IPS-NIHi7 (cell line): ENCODE measurements around the gene CHMP4B.
A peak's percentile ranks its signal among the peaks of the same experiment; 100 is the strongest.

ENCODE experiments used
- DNase-seq: peaks from one replicate; pipeline ENCODE4 v3.0.0; 2012; ENCODE audit warnings: mixed read lengths; ENCODE audit errors: extremely low spot score

CHMP4B gene

GRCh38 chr20:33839591-33839990 lies 28.4 kb downstream of the CHMP4B start:
- DNase-seq, result no peak

DNA sequence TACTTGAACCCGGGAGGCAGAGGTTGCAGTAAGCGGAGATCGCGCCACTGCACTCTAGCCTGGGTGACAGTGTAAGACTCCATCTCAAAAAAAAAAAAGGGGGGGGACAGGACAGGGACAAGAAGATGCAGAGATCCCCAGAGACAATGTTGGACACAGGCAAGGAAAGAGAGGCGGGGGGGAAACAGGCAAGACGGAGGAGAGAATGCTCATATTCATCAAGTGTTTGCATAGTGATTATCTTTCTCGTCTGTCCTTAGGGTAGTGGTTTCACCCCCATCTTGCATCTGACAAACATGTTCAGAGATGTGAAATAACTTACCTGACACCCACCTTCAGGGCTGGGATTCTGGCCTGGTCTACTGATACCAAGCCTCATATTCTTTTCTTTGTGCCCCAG lies 29.0 kb downstream of the CHMP4B start:
- DNase-seq, result no peak

DNA sequence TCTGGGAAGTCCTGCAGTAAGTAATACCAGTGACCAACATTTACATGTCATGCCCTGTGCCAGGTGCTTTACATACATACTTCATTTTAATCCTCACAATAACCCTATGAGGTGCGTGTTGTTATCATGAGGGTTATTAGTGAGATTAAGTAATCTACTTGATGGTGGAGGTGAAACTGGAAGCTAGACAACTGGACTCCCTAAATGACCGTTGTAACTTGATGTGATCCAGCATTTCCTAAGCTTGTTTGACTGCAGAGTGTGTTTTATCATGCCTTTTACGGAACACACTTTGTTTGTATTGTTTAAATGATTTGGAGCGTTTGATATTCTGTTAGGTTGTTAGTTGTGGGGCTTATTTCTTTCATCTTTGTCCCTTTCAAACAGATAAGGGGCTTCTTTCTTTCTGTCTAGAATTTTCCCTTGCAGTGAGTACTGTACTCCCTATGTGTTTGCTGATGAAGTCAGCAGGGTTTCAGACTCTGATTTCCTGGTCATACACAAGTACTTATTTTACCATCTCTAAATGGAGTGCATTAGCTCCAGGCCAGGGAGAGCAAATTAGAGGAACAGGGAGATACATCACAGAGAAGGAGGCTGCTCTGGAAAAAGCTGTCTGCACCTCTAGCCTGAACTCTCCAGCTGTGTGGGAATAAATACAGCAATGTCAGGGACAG lies 29.7 kb downstream of the CHMP4B start:
- no peak for DNase-seq

- no peak for DNase-seq
Observed at GRCh38 chr20:33841436-33841799, 30.3 kb downstream of the CHMP4B start.

GRCh38 chr20:33842346-33842745 lies 31.2 kb downstream of the CHMP4B start:
- DNase-seq, result no peak

DNA sequence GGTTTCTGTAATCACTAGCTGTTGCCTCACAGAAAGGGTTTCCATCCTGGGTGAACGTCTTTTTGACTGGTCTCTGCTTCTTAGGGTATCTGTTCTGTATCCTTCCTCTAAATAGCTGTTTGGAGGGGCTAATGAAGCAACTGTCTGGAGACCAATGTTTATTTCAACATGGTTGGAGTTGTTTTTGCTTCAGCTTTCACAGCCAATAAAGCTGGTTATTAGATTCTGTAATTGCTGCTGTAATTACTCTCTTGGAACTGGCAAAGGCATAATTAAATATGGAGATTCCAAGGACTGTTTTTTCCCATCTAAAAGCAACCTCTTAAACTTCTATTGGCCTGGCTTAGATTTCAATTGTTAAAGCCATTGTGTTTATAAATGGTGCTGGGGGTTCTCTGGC lies 31.9 kb downstream of the CHMP4B start:
- no peak for DNase-seq

DNA sequence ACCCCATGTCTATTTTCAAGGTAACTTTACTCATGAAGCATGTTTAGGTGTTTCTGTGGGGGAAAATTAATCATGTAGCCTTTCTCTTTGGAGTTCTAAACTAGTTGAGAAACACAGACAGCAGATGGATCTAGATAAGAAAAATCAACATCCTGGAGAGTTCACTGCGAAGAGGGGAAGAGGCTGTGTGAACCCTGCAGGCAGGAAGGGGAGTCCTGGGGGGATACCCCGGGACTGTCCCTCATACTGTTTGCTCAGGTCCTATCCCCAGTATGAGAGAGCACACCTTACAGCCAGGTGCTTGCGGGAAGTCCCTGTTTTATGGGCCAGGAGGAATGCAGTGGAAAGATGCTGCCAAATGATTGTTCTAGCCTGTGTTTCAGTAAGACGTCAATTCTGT lies 32.7 kb downstream of the CHMP4B start:
- no peak for DNase-seq

- no peak for DNase-seq
Observed at GRCh38 chr20:33846291-33846935, 35.3 kb downstream of the CHMP4B start.

DNA sequence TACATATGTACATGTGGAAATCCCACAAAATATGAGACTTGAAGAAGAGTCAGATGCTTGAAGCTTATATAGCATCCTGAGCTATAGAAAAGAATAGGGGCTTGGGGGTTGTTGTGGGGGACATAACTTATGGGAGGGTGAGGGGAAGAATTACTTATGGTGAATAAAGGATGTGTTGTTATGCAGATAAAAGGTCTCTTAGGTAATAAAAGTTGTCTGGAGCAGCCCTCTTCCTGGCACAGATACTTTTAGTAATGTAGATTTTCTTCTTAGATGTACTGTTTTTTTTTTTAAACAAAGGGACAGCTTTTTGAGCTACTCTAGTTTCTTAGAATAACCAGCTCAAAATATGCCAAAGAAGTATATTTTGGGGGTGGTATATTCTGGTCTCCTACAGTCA lies 35.9 kb downstream of the CHMP4B start:
- no peak for DNase-seq

DNA sequence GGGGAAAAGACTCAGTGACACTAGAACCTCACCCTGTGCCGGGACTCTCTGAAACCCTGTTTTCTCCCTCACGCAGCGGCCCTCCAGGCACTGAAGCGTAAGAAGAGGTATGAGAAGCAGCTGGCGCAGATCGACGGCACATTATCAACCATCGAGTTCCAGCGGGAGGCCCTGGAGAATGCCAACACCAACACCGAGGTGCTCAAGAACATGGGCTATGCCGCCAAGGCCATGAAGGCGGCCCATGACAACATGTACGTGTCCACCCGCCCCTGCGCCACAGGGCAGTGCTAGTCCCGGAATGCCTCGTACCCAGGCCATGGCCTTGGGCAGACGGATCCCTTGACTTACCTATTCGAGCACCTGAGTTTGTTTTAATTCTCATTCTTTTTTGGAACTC lies 37.2 kb downstream of the CHMP4B start:
- DNase-seq, result no peak

GRCh38 chr20:33850159-33850558 lies 39.0 kb downstream of the CHMP4B start:
- DNase-seq, result no peak

DNA sequence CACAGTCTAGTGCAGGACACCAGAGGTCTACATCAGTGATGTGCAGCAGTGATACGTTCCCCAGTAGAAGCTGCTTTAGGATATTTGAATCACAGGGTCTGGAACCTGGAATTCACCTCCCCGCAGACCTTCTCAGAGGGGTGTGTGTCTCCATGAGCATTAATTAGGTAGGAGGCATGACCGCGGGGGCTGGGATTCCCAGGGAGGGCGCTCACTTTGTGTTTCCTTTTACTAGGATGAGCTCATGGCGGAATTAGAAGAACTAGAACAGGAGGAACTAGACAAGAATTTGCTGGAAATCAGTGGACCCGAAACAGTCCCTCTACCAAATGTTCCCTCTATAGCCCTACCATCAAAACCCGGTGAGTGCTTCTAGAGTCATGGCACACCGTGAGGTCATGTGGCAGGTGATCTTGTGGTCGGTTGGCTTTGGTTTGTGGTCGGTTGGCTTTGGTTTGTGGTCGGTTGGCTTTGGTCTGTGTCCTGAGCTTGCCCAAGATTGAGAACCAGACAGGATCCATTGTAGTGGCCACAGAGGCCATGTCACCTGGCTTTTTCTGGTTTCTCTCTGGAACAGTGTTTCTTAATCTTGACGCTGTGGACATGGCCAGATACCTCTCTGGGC lies 40.8 kb downstream of the CHMP4B start:
- no peak for DNase-seq

DNA sequence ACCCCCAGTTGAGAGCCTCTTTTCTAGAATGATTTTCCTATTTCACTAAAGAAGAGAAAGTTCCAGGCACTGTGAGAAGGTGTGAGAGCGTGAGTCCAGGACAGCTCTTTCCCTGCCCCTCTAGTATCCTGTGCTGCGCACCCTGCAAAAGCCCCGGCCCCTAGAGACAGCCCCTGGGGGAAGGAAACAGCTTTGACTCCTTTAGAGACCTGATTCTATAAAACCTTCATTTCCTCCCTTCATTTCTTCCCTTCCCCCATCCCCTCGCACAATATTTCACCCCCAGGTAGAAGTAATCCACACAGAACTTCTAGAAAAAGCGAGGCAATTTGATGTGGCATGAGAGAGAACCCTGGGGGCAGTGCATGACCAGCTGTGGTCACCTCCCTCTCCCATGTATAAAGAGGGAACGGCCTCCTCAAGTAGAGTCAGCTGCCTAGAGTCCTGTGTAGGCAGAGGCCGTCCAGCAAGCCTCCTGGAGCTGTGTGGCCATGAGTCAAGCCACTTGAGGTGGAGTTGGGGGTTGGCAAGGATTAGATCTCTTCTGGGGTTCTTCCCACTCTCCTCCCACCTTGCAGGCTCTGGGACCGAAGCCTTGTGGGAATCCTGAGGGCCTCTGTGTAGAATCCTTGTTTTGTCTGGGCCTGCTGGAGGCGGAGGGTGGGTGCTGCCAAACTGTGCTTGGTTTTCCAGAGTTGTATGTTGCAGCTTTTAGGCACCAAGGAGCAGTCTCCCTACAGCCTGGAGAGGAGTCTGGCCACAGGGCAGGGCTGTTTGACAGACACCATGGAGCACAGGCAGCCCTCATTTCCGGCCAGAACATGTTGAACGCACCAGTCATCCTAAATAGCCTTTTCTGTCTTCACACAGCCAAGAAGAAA lies 41.7 kb downstream of the CHMP4B start:
- no peak for DNase-seq

GRCh38 chr20:33853507-33853813 lies 42.3 kb downstream of the CHMP4B start:
- no peak for DNase-seq

DNA sequence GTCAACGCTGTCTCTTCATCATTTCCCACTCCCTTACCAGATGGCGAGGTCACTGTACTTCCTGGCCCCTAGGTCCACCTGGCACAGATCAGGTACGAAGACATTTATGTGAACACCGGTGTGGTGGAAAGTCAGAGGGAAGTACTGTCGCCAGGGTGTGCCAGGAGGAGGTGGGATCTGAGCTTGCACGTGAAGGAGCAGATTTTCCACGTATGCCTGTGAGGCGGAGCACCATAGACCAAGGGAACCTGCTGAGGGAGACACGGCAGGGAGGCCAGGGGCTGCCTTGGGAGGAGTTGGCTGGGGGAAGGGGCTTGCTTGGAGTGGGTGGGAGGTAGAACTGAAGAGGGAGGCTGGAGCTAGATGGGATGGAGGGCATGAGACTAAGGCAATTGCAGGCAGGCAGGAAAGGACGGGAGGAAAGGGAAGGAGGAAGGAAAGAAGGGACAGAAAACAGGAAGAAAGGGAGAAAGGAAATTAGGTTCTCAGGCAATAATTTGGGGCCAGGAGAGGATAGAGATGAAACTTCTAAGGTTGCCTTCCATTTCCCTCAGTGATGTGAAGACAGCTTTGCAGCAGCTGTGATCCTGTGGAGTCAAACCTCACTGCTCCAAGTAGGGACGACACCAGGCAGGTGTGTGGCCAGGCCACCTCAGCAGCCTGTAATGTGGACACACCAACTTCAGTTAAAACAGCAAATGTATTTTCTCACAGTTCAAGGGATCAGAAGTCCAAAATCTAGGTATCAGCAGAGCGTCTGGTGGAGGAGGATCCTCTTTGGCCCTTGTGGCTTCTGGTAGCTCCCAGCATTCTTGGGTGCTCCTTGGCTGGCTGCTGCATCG lies 46.8 kb downstream of the CHMP4B start:
- no peak for DNase-seq

DNA sequence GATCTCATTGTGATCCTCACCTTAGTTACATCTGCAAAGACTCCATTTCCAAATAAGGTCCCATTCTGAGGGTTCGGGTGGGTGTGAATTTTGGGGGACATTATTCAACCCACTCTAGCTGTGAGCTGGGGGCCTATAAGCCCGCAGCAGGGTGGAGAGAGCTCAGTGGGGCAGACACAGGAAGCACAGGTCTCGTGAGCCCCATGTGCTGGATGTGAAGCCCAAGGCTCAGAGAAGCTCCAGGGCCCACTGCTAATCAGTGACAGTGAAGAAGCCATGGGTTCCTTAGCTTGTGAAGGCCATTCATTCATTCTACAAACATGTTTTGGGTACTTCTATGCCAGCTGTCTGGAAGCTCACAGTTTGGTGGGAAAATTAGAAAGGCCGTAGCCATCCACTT lies 47.5 kb downstream of the CHMP4B start:
- DNase-seq, result no peak

- no peak for DNase-seq
Observed at GRCh38 chr20:33859157-33859695, 48.1 kb downstream of the CHMP4B start.

- DNase-seq, result no peak
Observed at GRCh38 chr20:33859751-33860150, 48.6 kb downstream of the CHMP4B start.

DNA sequence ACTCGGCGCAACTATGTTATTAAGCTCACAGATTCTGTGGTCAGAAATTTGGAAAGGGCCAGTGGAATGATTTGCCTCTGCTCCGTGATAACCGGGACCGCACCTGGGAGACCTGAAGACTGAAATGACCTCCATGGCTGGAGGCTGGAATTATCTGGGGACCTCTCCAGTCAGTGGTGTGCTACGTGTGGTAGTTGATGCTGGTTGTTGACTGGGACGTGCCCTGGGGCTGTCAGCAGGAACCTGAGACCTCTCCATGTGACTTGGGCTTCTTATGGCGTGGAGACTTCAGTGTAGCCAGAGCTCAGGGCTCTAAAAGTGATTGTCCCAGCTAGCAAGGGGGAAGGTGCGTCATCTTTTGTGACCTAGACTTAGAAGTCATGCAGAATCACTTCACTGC lies 50.3 kb downstream of the CHMP4B start:
- DNase-seq, result no peak

GRCh38 chr20:33862709-33863403 lies 51.7 kb downstream of the CHMP4B start:
- peak; percentile 91 for DNase-seq
